Type B pancreatic cell (in vitro differentiated cells): ENCODE data around the gene MYLK2. TPM values are rescaled to one million over a fixed set of nuclear protein-coding genes. Genes with fewer than 3 reads are reported as not detected.

Source experiments
- DNase-seq: peaks from one replicate; pipeline ENCODE4 v3.0.0; 2021; ENCODE audit warnings: mixed read lengths; ENCODE audit not compliant: unreplicated experiment; ENCODE audit errors: extremely low spot score
- H3K27ac Mint-ChIP-seq: 2 replicates; pipeline ENCODE4 v1.8.0; 2021; ENCODE audit warnings: mild to moderate bottlenecking, mixed read lengths
- H3K27me3 Mint-ChIP-seq: 2 replicates; pipeline ENCODE4 v1.8.0; 2021; ENCODE audit warnings: mixed read lengths
- H3K36me3 Mint-ChIP-seq: 2 replicates; pipeline ENCODE4 v1.8.0; 2021; ENCODE audit warnings: mixed read lengths
- H3K4me1 Mint-ChIP-seq: one replicate; pipeline ENCODE4 v1.8.0; 2021; ENCODE audit warnings: mixed read lengths; ENCODE audit not compliant: unreplicated experiment
- H3K4me3 Mint-ChIP-seq: 2 replicates; pipeline ENCODE4 v1.8.0; 2021; ENCODE audit warnings: mild to moderate bottlenecking, mixed read lengths
- H3K9me3 Mint-ChIP-seq: 2 replicates; pipeline ENCODE4 v1.8.0; 2021; ENCODE audit warnings: mixed read lengths
- CTCF ChIP-seq: fragments of 200-600 bp; sonication (generic); conservative IDR thresholded peaks from 2 replicates; pipeline ENCODE4 v1.5.0; 2021; ENCODE audit warnings: antibody characterized with exemption, mild to moderate bottlenecking
- total RNA-seq: library from RNA; stranded (reverse); gene quantifications from 2 replicates; pipeline ENCODE4 v1.2.1, GENCODE V29; 2021; ENCODE audit warnings: low replicate concordance

Gene MYLK2
- total RNA-seq, 1 donor from 2014 or later: 0.77 TPM

- Mint-ChIP-seq H3K27me3 (peaks cover 8% of the 10 kb centered on the region), H3K9me3 (no peaks in the 10 kb centered on the region), H3K4me1 (peaks cover 16% of the 10 kb centered on the region), H3K27ac (peak overlapping the region; percentile 21), H3K4me3 (no peak overlapping the region), H3K36me3 (no peaks in the 10 kb centered on the region)
- no peak for TF ChIP-seq CTCF
- no peak for DNase-seq
These were observed 23.5 kb downstream of the MYLK2 start for GRCh38 chr20:31842471-31843157.

GRCh38 chr20:31843288-31843687 is 24.1 kb downstream of the MYLK2 start:
- DNase-seq: no peak
- Mint-ChIP-seq H3K36me3 (no peaks in the 10 kb centered on the region), H3K4me3 (no peak overlapping the region), H3K9me3 (no peaks in the 10 kb centered on the region), H3K27me3 (peaks cover 12% of the 10 kb centered on the region), H3K4me1 (peaks cover 16% of the 10 kb centered on the region), H3K27ac (no peak overlapping the region)
- no peak for TF ChIP-seq CTCF

GRCh38 chr20:31843881-31844280 is 24.7 kb downstream of the MYLK2 start:
- Mint-ChIP-seq H3K27me3 (peaks cover 18% of the 10 kb centered on the region), H3K9me3 (no peaks in the 10 kb centered on the region), H3K27ac (peak overlapping the region; percentile 32), H3K36me3 (no peaks in the 10 kb centered on the region), H3K4me3 (no peak overlapping the region), H3K4me1 (peaks cover 16% of the 10 kb centered on the region)
- no peak for TF ChIP-seq CTCF
- DNase-seq: no peak

- no peak overlapping the region for H3K27ac Mint-ChIP-seq
- H3K4me3 Mint-ChIP-seq: no peak overlapping the region
- no peaks in the 10 kb centered on the region for H3K9me3 Mint-ChIP-seq
- DNase-seq: no peak
- H3K27me3 Mint-ChIP-seq: peaks cover 26% of the 10 kb centered on the region
- H3K4me1 Mint-ChIP-seq: peaks cover 16% of the 10 kb centered on the region
- no peaks in the 10 kb centered on the region for H3K36me3 Mint-ChIP-seq
- TF ChIP-seq CTCF: no peak
These were observed 25.7 kb downstream of the MYLK2 start for GRCh38 chr20:31844737-31845299.

- Mint-ChIP-seq H3K36me3 (no peaks in the 10 kb centered on the region), H3K4me1 (peaks cover 16% of the 10 kb centered on the region), H3K27ac (no peak within 1 kb of the TSS), H3K9me3 (no peaks in the 10 kb centered on the region), H3K27me3 (peaks cover 31% of the 10 kb centered on the region), H3K4me3 (no peak within 1 kb of the TSS)
- no peak for TF ChIP-seq CTCF
- DNase-seq: peak; percentile 77
These were observed 26.2 kb downstream of the MYLK2 start, which contains the start of gene FOXS1 for GRCh38 chr20:31845300-31845863. TSS of gene FOXS1 (minus strand) at chr20:31845604. CDS start at chr20:31845542, 62 bp downstream.
